Measurements from ENCODE around the gene SPSB4. TPM values are rescaled to one million over a fixed set of nuclear protein-coding genes. Genes with fewer than 3 reads are reported as not detected.

The SPSB4 gene
- total and polyA plus RNA-seq, 10 donors: 0.87 to 10.7 (median 5.9) TPM

DNA sequence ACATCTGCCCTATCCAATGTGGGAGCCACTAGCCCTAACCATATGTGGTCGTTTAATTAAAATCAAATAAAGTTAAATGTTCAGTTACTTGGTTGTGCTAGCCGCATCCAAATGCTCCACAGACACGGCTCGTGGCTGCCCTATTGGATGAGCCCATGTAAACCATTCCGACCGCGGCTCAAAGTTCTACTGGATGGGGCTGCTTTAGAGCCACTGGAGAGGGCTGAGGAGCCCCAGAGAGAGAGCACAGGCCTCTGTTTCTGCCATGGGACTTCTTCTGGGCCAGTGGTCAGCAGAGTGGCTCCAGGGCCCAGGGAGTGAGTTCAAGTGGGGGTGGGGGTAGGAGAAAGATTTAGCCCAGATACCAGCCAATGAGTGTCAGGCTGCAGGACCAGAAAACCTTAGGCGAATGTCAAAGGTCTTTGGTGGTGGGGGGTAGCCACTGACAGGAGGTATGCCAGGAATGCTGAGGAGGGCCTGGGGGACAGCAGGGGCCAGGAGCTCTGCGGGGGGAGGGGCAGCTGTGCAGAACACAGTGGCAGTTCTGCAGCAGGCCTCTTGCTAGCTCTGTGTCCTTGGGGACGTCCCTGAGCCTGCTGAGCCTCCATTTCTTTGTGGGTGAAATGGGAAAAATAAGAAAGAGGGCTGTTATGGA is 30.1 kb downstream of the SPSB4 start:
- DNase-seq: peak; percentile 34
- Histone ChIP-seq H3K27me3 (replicated peaks in 1 of 7) (peaks cover 0 to 5% (median 0%) of the 10 kb centered on the region in 7 donors), H3K9me3 (no peaks in the 10 kb centered on the region), H3K4me3 (no peak overlapping the region), H3K36me3 (no peaks in the 10 kb centered on the region), H3K4me1 (peaks cover 0 to 13% (median 4%) of the 10 kb centered on the region in 6 donors), H3K27ac (no peak overlapping the region)
- WGBS, 5 donors: 79 to 92% (median 84%) methylated on average over 10 of the region's 10 CpGs
- intact Hi-C loops (cut with DNase I; ENCODE audit: low total_unique reads): no loop called here
- TF ChIP-seq, protein P1, sequence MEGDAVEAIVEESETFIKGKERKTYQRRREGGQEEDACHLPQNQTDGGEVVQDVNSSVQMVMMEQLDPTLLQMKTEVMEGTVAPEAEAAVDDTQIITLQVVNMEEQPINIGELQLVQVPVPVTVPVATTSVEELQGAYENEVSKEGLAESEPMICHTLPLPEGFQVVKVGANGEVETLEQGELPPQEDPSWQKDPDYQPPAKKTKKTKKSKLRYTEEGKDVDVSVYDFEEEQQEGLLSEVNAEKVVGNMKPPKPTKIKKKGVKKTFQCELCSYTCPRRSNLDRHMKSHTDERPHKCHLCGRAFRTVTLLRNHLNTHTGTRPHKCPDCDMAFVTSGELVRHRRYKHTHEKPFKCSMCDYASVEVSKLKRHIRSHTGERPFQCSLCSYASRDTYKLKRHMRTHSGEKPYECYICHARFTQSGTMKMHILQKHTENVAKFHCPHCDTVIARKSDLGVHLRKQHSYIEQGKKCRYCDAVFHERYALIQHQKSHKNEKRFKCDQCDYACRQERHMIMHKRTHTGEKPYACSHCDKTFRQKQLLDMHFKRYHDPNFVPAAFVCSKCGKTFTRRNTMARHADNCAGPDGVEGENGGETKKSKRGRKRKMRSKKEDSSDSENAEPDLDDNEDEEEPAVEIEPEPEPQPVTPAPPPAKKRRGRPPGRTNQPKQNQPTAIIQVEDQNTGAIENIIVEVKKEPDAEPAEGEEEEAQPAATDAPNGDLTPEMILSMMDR (IDR thresholded peaks at IDR 0.05 in 8 of 11, conservative IDR thresholded peaks at IDR 0.05 in 3 of 11): no peak
- TF ChIP-seq POLR2AphosphoS5 (IDR thresholded peaks at IDR 0.05) (no peak), POLR2A (IDR thresholded peaks at IDR 0.05) (no peak)

DNA sequence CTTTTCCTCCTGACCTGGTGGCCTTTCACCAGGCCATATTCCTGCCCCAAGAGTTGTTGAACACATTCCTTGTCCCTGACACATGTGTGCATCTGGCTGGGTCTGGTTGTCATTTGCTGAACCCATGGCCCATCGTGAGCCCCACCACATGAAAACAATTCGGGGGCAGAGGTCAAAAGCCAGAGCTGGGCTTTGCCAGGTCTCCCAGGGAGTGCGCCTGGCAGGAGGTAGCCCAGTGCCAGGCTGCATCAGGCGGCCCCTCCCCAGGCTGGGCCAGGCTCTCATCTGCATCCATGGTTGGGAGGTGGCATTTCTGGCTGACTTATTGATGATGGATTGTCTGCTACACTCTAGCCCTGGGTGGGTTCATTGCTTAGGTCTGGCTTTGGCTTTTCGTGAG is 30.9 kb downstream of the SPSB4 start:
- TF ChIP-seq POLR2AphosphoS5 (IDR thresholded peaks at IDR 0.05): no peak
- TF ChIP-seq, protein P1 (IDR thresholded peaks at IDR 0.05 in 8 of 11, conservative IDR thresholded peaks at IDR 0.05 in 3 of 11): no peak
- no peak for TF ChIP-seq POLR2A (IDR thresholded peaks at IDR 0.05)
- Histone ChIP-seq H3K9me3 (no peaks in the 10 kb centered on the region), H3K36me3 (no peaks in the 10 kb centered on the region), H3K27ac (no peak overlapping the region), H3K27me3 (replicated peaks in 1 of 7) (peaks cover 0 to 8% (median 0%) of the 10 kb centered on the region in 7 donors), H3K4me3 (no peak overlapping the region), H3K4me1 (peaks cover 0 to 7% (median under 1%) of the 10 kb centered on the region in 6 donors)
- intact Hi-C loops (cut with DNase I; ENCODE audit: low total_unique reads): no loop called here
- DNase-seq: peak; percentile 25
- 86 to 91% (median 89%) methylated on average over 4 to 5 of the region's 5 CpGs for WGBS, 5 donors

DNA sequence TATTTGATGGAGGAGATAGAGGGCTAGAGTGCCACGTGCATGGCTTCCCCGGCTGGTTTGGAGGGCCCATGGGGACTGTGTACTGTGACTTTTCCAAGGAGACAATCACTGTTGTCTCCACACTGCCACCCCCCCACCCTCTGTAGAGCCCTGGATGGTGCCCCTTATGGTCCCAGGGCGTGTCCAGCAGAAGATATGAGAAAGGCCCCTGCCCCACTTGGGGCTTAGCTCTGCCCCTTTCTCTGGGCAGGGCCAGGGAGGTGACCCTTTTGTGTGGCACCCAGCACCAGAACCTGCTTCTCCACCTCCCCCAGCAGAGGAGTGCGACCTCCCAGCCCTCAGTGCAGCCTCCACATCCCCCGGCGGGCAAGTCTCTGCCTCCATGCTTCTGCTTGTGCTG is 32.1 kb downstream of the SPSB4 start:
- H3K27me3 ChIP-seq (replicated peaks in 1 of 7): peaks cover 0 to 14% (median 0%) of the 10 kb centered on the region in 7 donors
- DNase-seq: peak; percentile 54
- H3K27ac ChIP-seq: no peak overlapping the region
- H3K4me1 ChIP-seq: no peaks in the 10 kb centered on the region
- H3K4me3 ChIP-seq: no peak overlapping the region
- TF ChIP-seq POLR2A (IDR thresholded peaks at IDR 0.05) (no peak), POLR2AphosphoS5 (IDR thresholded peaks at IDR 0.05) (no peak)
- TF ChIP-seq, protein P1 (IDR thresholded peaks at IDR 0.05 in 8 of 11, conservative IDR thresholded peaks at IDR 0.05 in 3 of 11): no peak
- intact Hi-C loops (cut with DNase I; ENCODE audit: low total_unique reads): no loop called here
- 86 to 89% (median 89%) methylated on average over 5 to 6 of the region's 6 CpGs for WGBS, 5 donors
- H3K9me3 ChIP-seq: no peaks in the 10 kb centered on the region
- H3K36me3 ChIP-seq: no peaks in the 10 kb centered on the region

DNA sequence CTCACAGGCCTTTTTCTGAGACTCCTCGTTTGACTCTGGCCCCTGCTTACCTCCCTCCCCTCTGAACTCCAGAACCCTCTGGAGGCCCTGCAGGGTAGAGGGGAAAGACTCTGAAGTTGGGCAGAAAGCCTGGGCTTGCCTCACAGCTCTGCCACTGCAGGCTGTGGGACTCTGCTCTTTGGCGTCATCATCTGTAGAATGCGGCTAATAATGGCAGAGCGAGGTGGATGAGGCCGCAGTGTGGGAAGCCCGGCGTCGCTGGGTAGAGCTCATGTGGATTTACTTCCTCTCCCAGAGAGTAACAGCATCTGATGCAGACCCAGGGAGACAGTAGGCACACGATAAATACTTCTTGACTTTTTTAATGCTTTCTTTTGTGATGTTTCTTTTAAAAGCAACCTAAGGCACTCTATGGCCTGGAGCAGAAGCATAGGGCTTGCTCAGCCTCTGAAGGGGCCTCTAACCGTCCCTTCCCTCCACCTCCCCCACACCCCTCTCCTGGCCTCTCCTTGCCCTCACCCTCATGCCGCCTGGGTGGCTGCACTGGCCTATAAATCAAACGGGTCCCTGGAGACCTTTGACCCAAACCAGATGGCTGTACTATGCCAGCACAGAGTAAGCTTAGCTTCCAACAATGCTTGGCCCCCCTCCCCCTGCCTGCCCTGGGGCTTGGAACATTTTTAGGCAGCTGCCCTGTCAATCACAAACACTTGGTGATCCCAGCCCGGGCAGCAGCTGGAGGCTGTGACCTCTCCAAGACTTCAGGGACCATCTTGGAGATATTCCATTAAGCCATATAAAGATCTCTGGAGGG is 32.9 kb downstream of the SPSB4 start:
- peak; percentile 58 for DNase-seq
- Histone ChIP-seq H3K4me3 (no peak overlapping the region), H3K9me3 (no peaks in the 10 kb centered on the region), H3K27me3 (replicated peaks in 1 of 7) (peaks cover 0 to 14% (median 0%) of the 10 kb centered on the region in 7 donors), H3K36me3 (no peaks in the 10 kb centered on the region), H3K4me1 (no peaks in the 10 kb centered on the region), H3K27ac (no peak overlapping the region)
- intact Hi-C loops (cut with DNase I; ENCODE audit: low total_unique reads): no loop called here
- 61 to 85% (median 77%) methylated on average over 13 of the region's 13 CpGs for WGBS, 5 donors
- TF ChIP-seq, protein P1 (IDR thresholded peaks at IDR 0.05 in 8 of 11, conservative IDR thresholded peaks at IDR 0.05 in 3 of 11): no peak
- TF ChIP-seq POLR2AphosphoS5 (IDR thresholded peaks at IDR 0.05) (no peak), POLR2A (IDR thresholded peaks at IDR 0.05) (no peak)
